Activated CD4-positive, alpha-beta T cell treated with anti-CD3 and anti-CD28 coated beads for 24 hours (primary cell): Measurements from ENCODE around the gene ATP8B4.

Source experiments
- DNase-seq, 2 donors: peaks; one replicate each; pipeline ENCODE4 v3.0.0-alpha.2; 2020; ENCODE audit warnings: low read depth in 2 of 2

The ATP8B4 gene

DNA sequence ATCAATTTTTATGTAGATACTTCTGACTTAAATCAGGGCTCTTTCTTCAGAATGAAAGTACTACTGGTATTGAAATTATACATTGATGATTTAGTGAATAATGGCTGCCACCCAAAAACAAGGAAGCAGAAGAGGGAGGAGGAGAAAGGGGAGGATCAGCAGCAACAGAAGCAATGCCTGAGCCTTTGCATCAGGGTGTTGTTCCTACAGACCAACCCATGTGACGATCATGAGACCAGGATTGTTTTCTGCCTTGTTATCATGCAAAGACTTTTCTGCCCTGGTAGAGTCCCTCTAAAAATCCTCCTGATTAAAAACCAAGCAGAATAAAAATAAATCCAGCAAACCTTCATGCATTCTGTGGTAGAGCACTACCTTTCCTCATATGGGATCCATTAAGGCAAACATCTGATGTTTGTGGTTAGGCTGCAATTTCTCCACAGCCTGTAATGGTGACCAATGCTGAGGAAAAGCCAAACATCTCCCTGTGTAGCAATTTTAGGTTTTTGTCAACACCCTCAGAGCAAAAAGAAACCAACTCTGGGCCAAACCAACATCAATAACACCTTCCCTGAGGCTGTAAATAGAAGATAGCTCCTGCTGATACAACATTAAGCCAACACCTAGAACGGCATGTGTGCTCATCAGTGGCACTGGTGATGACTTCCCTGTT, 191.7 kb downstream of the ATP8B4 start:
- no peak for DNase-seq

DNA sequence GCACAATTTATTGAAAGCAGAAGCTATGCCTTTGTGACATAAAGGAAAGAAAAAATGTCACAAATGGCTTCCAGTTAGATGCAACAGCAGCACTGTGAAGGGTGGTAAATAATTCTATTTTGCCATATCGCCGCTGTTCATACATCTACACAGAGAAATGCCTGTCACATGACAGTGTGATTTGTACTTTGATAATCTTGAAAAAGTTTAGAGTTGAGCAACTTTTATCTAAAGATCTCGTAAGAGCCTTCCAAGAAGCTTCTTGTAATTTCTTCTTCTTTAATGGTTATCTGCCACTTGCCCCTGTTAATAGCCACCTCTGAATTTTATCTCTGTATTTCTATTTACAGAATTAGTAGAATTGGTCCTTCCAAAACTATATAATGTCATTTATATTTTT, 192.3 kb downstream of the ATP8B4 start:
- DNase-seq, result no peak

DNA sequence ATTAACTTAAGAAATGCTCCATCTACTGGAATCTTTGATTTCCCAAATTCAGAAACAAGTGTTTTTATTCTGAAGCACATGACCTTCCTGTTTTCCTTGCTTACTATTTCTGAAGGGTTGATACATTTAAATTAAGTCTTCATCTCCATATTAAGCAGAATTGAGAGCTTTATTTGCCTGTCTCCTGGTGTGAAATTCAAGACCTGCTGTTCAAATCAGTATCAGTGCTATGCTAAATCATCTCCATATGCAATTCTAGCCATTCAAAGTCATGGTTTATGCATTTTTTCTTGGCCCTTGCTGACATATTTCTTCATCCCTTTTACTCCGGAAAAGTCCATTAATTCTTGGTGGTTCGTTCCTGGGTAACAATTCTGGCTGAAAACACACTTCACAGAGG, 195.4 kb downstream of the ATP8B4 start:
- no peak for DNase-seq

DNA sequence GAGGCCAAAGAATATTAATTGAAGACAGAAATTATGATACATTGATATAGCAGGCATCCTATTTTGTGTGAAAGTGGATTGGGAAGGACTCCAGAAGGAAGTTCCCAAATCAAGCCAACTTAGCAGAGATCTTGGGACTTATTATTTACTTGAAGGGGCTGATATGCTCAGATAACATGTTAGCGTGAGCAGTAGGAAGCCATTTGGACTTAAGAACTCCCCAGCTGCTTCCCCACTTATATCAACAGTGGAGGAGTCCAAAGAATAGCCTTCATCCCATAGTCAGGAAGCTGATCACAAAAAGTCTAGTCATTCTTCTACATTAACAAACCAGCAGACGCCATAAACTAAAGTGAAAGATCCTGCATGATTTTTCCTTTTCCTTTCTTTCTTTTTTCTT, 200.0 kb downstream of the ATP8B4 start:
- DNase-seq, result no peak

DNA sequence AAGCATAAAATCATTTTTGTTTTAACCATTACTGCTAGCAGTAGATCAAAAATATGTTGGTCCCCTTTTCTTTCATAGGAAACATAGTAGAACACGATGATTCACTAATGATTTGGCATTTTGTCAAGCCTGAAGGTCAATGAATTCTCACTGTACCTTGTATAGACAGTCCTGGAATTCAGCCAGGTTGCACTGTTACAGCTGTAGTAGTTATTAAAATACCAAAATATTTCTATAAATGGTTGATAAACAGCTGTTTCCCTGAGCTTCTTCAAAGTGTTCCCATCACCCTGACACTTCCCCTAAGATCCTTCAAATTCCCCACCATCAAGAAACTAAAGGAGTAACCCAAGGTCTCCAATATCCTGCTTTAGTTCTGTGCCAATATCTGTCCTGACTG, 200.9 kb downstream of the ATP8B4 start:
- DNase-seq, result no peak

DNA sequence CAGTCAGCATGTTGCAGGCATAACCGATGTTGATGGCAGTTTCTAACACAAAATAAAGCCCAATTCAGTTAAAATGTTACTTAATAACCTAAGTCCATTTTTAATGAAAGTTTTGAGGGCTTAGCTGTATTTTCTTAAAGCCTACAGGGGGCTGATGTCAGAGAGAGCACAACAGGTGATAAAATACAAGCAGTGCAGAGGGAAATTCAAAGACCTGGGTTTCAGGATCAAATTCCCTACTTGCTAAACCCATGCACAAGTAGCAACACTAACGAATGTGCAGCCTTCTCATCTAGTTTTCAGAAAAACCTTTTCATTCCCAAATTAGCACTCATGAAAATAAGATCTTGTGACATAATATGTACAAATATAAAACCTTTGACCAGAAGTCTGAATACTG, 202.0 kb downstream of the ATP8B4 start:
- DNase-seq, result no peak

DNA sequence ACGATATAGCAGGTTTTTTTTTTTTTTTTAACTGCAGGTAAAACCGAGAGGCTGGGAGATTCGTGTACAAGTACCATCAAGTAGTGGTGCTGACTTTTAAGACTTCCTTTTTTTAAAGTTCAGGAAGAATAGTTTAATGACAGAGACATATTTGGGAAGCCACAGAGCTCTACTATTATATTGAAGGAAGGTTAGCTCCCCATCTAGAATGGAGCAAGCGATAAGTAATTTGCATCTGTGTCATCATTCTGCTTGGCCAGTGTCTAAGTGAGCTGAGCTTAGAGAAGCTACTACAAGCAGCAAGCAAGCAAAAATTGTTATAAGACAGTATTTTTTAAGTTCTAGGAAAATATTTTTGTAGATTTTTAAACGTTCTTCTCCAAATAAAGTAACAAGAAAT, 203.2 kb downstream of the ATP8B4 start:
- DNase-seq, result no peak

DNA sequence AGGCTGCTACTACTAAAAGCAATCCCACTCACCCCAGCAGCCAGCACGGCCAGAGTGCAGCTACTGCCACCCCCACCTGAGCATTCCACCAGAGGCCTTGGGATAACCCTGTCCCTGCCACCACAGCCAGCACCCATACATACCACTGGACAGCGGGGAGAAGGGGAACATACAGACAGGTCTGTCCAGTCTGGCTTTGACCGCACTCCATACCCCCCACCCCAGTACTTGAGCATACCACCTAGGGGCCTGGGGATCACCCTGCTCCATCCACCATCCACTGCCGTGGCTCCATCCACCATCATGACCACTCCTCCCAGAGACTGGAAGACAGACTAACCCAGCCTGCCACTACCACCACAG, 210.1 kb downstream of the ATP8B4 start:
- no peak for DNase-seq

DNA sequence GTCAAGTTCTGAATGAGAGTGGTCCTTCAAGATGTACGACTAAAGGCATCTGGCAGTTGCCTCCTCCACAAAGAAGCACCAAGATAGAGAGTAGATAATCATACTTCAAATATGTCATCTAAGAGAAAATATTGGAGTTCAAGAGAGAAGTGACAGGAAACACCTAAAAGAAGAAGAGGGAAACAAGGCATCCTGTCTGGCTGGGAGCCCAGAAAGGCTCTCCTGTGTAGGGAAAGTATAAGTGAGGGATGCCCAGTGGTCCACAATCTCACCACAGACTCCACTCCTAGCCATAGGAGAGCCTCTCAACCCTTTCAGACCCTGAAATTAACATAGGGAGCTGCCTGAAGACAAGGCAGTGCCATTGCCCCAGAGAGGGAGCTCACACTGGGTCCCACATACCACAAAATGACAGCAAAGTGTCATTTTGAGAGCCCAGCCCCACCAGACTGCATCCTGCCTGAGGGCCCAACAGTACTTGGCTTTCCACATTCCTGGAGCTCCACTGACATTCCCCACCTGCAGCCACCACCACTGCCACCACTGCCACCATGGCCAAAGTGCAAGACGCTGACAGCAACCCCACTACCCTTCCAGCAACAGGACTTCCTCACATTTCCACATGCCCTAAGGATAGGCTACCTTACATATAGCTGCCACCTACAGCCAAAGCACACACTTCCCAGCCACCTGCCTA, 210.6 kb downstream of the ATP8B4 start:
- no peak for DNase-seq

DNA sequence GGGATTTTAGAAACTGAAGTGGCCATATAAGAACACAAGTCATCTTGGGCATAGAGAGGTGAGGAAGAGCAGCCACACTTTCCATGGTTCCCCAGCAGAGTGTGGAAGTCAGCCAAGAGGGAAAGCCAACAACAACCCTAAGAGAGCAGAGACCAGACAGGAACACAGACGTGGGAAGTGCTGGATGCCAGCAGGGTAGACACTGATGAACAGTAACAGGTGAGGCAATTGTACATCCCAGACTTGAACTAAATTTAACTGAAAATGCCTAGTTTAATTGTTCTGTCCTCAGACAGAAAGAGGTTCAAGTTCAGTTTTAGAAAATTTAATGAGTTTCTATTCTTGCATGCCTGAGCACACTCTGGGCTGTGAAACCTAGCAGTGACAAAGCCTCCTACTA, 212.1 kb downstream of the ATP8B4 start:
- no peak for DNase-seq

DNA sequence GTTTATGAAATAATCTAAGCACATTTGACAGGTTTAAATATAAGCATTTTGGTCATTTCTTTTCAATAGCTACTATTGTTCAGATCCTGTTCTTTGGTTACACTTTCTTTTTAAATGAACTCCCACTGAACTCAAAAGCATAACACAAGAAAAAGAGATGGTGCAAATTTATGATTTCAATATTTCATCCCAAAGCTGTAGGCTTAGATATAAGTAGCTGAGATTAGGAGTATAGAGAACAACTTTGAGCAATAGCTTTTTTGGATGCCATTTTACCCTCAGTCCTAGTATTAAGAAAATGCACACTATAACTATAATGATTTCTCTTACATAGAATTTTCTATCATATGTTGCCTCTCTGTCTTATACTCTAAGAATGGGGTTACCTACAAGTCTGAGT, 213.8 kb downstream of the ATP8B4 start:
- DNase-seq, result no peak

DNA sequence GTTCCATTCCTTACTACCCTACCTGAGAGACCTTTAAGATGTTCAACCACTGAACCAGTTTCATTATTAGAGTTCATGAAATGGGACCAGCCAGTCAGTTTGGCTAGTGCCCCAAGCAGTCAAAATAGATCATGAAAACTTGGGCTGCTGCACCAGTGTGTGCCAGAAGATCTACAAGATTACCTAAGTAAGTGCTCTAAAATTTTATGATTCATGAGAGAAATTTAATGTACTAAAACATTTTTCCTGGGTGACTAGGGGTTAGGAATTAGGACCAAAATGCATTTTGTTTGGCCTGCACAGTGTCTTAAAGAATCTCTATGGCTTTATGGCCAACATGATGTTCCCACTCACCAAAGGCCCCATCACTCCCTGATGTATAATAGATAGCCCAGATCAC, 214.7 kb downstream of the ATP8B4 start:
- no peak for DNase-seq

DNA sequence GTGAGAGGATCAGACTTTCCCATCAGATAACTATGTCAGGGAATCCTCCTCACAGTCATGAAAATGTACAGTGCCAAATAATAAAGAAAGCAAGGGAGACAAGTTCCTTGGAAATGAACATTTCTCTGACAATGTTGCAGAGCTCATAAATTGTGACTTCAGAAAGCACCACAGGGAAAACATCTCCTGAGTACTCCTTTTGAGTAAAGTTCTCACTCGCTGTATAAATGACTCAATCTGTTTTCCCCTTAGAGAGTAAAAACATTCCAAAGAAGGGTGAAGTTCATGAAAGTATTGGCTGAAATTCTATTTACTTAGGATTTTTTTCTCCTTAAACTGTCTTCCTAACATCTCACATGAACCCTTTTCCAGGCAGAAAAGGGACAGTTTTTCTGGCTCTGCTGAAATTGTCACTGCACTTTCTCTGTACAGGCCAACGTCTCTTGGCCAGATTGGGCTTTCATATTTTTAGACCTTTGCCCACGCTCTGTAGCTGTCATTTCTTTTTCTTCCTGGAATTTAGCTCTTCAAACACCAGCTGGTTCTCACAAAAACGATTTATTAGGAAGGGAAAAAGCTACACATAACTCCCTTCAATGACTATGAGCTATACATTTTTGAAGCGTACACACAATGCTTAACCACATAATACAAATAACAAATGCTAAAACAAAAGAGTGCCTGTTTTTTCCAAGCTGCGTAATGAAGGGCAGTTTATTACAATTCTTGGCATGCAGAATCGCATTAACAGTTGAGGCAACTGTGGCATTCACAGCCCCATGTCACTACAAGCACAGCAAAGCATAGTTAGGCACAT, 216.1 kb downstream of the ATP8B4 start:
- DNase-seq, result no peak

DNA sequence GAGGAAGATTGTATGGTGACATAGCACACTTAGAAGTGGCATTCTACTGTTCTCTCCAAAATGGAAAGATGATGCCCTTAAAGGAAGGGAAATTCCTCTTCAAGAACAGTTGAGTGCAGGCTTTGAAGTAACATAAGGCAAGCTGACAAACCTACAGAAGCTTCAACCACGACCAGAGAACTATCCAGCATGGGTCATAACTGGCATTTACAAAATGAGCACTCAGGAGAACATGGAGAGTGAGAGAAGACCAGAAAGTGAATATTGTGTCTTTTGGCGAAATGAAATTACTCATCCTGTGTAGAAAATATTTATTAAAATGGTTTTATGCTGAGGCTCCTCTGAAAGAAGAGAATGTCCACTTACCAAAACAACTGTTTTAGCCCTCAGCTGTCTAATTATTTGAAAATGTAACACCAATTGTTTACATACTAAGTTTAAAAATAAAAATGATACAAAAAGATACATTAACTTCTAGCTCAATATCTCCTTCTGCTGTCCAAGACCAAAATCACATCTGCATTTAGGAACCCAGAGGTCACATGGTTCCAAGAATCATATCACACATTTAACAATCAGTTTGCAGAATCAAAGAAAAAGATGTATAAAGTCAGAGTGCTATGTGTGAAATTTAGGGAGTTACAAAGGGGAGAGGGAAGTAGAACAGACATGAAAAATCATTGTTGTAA, 216.9 kb downstream of the ATP8B4 start:
- no peak for DNase-seq

DNA sequence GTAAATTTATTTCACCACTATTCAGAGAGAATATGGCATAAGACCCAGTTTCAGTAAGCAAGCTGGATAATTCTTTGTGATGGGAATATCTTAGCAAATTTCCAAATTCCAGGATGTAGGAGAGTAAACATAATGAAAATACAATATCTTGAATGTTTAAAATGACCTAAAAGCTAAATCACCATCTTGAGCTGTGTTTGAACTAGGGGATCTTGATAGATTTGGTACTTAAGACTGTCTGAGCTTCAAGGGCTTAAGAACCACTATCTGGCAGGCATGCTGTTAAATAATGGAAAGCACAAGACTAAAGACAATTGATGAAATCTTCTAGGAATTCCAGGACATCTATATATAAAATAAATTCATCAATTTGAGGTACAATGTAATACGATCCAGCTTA, 217.7 kb downstream of the ATP8B4 start:
- no peak for DNase-seq

DNA sequence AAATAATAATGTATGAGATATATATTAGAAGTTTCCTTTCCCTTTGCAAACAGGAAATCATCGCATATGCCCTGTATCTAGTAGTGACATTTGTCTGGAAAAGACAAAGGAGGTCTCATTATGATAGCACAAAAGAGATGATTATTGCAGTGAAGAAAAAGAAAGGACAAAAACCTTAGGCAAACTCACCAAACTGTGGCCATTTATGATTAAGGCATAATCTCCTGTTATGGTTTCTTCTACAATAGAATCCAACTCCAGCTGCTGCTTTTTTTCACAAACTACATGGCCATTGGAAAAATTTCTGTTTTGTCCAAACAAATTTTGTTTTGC, 218.2 kb downstream of the ATP8B4 start:
- DNase-seq, result no peak

DNA sequence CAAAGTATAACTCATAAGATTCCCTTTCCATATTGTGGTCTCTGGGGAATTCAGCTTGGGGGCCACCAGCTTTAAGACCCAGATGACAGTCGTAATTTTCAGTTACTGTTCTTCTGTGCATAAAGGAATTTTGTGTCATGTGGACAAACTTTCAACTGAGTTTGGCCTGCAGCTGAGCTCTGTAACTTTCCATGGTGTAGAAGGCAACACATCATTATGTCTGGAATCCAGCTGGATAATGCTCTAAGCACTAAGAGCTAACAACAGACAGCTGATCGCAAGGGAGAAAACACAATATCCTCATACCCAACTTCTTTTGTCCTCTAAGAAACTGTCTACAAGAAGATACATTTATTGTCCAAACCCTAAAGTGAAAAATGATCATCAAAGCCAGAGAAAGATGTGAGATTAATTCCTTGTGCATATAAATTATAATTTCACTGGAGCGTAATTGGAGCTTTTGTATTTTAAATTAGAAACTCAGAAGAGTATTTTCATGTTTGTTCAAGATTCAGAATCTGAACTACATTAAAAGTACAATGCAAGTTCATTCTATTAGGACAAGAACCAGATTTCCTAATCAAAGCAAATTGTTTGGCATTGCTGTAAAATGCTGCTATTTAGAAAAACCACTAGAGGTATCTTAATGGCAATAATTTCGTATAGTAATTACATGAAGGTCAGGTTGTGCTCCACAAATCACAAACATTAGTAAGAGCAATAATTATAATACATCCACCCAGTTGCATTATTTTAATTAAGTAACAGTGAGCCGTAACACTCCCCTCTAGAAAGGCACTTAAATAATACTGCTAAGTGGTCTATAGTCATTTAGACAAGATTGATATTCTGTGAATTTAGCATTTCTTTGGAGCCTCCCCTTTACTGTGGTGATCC, 218.8 kb downstream of the ATP8B4 start:
- DNase-seq, result no peak

DNA sequence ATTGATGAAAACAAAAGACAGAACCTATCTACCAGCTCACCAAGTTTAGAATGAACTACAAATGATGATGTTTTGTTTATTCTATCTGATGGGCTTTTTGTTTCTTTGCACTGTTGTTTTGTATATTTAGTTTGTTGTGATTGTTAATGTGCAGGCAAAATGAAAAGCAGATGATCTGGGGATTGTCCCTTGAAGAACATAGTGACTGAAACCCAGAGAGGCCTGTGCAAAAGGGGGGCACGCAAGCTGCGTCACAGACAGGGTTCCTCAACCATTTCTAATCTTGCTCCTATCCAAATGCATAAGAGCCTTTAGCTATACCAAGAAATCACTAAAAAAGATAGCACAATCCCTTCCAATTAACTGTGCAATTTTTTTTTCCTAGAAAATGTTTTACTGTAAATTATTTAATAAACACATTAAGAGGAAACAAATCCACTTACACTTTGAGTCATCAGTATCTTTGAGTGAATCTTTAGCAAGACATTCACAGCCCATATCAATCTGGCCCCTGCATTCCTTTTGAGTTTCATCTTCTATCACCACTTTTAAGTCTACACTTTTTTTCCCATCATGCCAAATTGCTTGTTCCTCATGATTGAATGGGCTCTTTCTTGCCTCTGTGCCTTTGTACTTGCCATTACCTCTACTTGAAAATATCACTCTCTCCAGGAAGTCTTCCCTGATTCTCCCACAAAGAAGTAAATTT, 220.3 kb downstream of the ATP8B4 start:
- no peak for DNase-seq

DNA sequence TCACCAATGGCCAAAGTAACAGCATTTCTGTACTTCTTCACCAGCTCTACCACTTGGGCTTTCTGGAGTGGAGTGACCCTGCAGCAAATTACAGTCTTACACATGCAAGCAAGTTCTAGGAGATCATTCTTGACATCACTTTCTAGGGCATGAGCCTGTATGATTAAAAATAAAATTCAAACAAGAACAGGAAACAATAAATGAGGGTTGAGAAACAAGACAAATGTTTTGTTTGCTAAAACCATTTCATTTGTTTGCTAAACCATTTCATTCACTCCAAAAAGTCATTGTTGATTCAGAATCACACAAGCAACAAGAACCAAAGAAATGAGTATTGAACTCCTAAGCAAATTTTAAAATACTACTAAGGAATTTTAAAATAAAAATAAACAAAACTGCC, 220.9 kb downstream of the ATP8B4 start:
- no peak for DNase-seq

DNA sequence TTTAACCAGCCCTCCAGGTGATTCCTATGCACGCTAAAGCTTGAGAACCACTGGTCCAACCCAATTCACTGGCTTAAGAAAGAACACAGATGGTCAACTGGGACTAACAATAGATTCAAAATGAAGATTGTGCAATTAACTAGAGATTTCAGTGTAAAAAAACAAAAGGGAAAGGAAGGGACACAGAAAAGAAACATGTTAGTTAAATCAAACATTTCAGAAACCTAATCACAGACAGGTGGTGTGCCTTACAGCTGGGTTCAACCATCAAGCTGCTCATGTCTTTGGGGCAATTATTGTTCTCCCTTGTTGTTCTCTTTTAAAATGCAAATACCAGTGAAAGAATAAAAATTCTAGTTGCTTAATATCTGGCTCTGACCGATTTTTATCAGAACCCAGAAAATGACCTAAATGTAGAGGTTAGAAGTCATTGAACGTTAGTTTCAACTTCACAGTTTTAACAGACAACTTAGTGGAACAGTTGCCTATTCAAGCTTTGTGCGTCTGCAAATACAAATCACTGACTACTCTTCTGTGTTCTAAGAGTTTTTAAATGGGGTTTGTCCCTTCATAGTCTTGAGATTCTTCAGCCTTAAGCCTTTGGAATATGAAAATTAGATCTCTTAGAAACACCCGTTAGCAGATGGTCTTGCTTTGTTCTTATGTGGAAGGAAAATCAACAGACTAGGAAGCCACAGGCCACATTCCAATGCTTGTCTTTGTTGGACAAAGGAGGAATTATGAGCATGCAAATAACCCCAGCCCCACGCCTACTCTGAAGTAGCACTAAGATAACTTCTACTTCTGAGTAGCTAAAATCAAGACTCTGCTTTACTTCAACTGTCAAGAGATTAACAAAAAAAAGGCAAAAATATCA, 223.4 kb downstream of the ATP8B4 start:
- no peak for DNase-seq
